HG03521 (cell line): ENCODE results near the gene RAB7A.
"Not testable (repeated sequence)": the region's sequence is repeated elsewhere in the genome, so short reads cannot be mapped to it uniquely, and the experiment has no call there.

Experiments
- ATAC-seq: cut with Tn5 transposase; IDR thresholded peaks from one replicate; pipeline ENCODE4 v1.9.1; 2021; ENCODE audit warnings: mild to moderate bottlenecking, moderate library complexity; ENCODE audit not compliant: unreplicated experiment

RAB7A gene

GRCh38 chr3:128815318-128816064 lies 89.5 kb downstream of the RAB7A start:
- no peak for ATAC-seq

- no peak for ATAC-seq
Measured at GRCh38 chr3:128818186-128818787, 92.3 kb downstream of the RAB7A start.

GRCh38 chr3:128820252-128820839 lies 94.4 kb downstream of the RAB7A start:
- no peak for ATAC-seq

- no peak for ATAC-seq
Measured at GRCh38 chr3:128823008-128823407, 97.0 kb downstream of the RAB7A start.

GRCh38 chr3:128823631-128824030 lies 97.6 kb downstream of the RAB7A start:
- ATAC-seq, result no peak

GRCh38 chr3:128824132-128824850 lies 98.3 kb downstream of the RAB7A start:
- no peak for ATAC-seq

- no peak for ATAC-seq
Measured at GRCh38 chr3:128825117-128825725, 99.2 kb downstream of the RAB7A start.

GRCh38 chr3:128829087-128829486 lies 103.1 kb downstream of the RAB7A start:
- not testable (repeated sequence) for ATAC-seq

GRCh38 chr3:128829925-128830625 lies 104.1 kb downstream of the RAB7A start:
- ATAC-seq, result not testable (repeated sequence)

- not testable (repeated sequence) for ATAC-seq
Measured at GRCh38 chr3:128830762-128831161, 104.8 kb downstream of the RAB7A start.

- not testable (repeated sequence) for ATAC-seq
Measured at GRCh38 chr3:128832979-128833378, 107.0 kb downstream of the RAB7A start.

GRCh38 chr3:128835096-128835495 lies 109.1 kb downstream of the RAB7A start:
- ATAC-seq, result no peak

- no peak for ATAC-seq
Measured at GRCh38 chr3:128841926-128842920, 116.2 kb downstream of the RAB7A start.

- ATAC-seq, result no peak
Measured at GRCh38 chr3:128844502-128844901, 118.5 kb downstream of the RAB7A start.

- ATAC-seq, result no peak
Measured at GRCh38 chr3:128845119-128845777, 119.3 kb downstream of the RAB7A start.

- ATAC-seq, result no peak
Measured at GRCh38 chr3:128845778-128846485, 119.9 kb downstream of the RAB7A start.

- no peak for ATAC-seq
Measured at GRCh38 chr3:128846486-128846891, 120.5 kb downstream of the RAB7A start.
